Fibroblast of gingiva (primary cell): ENCODE results near the gene ENTPD7.
"Not testable (repeated sequence)": the region's sequence is repeated elsewhere in the genome, so short reads cannot be mapped to it uniquely, and the experiment has no call there.

Source experiments
- DNase-seq: peaks from one replicate; pipeline ENCODE4 v3.0.0-alpha.2; 2011; ENCODE audit warnings: low read depth

ENTPD7 gene

DNA sequence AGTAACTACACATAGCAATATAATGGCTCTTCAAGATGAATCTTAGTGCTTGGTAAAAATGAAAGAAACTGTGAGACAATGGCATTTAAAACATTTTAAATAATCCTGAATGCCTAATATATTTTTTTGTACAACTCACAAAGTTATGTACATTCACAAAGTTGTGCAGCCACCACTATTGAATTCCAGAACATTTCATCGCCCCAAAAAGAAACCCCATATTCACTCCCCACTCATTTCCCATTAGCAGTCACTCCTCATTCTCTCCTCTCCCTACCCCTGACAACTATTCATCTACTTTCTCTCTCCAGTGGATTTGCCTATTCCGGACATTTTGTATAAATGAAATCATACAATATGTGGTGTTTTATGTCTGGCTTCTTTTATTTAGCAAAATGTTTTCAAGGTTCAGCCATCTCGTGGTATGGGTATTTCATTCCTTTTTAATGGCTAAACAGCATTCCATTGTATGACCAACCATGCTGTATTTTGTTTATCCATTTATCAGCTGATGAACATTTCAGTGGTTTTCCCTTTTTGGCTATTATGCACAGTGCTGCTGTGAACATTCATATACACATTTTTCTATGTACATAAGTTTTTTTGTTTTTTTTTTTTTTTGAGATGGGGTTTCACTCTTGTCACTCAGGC, 34.7 kb downstream of the ENTPD7 start:
- peak; percentile 72 for DNase-seq

- DNase-seq = peak; percentile 14
Observed at GRCh38 chr10:99695761-99696160, 36.5 kb downstream of the ENTPD7 start.

DNA sequence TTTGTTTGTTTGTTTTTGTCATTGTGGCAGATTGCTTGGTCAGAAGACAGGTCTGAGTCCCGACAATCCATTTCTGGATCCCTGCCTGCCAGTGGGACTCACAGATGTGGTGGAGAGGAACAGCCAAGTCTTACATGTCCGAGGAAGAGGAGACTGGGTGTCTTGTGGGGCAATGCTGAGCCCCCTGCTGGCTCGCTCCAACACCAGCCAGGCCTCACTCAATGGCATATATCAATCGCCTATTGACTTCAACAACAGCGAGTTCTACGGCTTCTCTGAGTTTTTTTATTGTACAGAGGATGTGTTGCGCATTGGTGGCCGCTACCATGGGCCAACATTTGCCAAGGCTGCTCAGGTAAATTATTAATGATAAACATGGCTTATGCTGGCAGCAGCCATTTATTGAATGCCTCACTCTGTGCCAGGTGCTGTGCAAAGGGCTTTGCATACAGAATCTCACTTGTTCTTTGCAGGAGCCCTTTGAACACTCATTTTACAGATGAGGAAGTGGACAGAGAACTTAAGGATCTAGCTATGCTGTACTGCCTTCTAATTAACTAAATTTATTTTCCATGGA, 39.3 kb downstream of the ENTPD7 start:
- no peak for DNase-seq

DNA sequence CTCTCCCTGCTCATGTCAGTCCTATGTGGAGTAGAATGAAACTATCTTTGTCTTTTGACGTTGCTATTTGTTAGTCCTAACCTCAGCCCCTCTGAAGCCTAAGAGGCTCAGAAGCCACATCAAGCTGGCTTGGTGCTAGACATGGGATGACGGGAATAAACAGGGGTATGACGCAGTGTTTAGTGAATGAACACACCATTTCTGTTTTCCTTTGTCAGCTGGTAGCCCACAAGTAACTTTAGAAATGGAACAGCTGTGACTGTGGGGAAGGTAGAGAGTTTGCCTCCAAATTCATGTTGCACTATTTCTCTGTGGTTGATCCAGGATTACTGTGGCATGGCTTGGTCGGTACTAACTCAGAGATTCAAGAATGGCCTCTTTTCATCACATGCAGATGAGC, 41.3 kb downstream of the ENTPD7 start:
- DNase-seq = no peak

- peak; percentile 50 for DNase-seq
Observed at GRCh38 chr10:99708428-99709012, 49.2 kb downstream of the ENTPD7 start.

DNA sequence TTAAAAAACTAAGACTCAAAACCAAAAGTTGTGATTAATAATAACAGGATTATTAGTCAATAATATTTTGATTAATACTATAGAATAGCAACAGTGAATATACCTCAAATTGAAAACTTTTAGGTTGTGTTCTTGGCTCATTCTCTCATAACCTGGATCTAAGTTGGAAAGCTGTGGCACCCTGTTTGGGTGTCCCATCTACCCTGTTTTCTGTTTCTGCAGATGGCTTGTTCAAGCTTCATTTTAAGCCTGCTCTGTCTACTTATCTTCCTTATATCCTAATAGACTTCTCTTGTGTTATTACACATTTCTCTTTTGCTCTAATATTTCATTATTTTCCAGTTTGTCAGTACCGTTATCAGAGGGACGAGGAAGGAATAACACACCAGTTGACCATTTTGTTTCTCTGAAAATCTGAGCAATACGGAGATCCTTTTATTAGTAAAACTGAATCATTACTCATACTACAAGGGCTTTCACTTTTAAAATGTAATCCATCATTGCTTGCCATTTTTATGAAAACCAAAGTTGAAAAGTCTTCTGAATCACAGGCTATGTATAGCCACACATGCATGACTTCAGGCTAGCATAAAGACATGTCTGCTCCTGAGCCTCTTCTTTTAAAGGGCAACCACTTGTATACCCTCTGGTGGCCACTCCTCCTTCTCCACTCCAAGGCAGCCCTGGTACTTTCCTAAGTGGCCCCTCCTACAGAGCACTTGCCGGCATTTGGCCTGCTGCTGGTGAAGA, 50.3 kb downstream of the ENTPD7 start:
- peak; percentile 18 for DNase-seq

DNA sequence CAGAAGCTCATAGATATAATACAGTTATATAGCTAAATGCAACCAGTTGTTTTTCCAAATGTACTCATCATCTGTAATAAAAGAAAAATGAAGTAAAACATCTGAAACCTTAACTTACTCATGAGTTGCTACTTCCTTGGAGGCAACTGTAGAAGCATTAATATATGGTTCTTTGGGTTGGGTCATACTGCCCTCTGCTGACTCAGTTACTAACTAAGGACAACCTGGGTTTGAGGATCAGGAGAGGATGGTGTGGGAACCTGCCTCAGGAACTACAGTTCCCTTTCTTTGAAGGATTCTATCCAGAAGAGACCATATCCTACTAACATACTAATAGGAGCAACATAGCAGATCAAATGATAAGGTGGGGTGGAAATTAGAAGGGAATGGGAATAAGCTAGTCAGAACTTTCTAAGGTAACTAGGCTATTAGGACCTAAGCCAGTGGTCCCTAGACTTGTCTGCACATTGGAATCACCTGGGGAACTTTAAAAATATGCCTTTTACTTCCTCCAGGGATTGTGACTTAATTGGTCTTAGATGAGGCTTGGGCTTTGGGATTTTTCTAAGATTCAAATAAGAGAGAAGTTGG, 51.9 kb downstream of the ENTPD7 start:
- DNase-seq = peak; percentile 54

GRCh38 chr10:99714446-99714845, 55.1 kb downstream of the ENTPD7 start:
- DNase-seq = no peak

DNA sequence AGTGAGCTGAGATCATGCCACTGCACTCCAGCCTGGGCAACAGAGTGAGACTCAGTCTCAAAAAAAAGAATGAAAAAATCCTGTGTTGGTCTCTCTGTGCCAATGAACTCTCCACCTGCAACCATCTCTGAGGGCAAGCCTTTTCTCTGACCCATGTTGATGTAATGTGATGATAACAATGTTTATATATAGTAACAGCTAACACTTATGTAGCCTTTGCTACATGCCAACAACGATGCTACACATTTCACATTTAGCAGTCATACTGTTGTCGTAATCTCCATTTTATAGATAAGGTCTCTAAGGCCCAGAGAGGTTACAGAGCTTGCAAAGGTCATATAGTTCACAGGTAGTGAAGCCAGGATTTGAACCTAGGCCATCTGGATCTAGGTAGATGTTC, 61.1 kb downstream of the ENTPD7 start:
- DNase-seq = no peak

DNA sequence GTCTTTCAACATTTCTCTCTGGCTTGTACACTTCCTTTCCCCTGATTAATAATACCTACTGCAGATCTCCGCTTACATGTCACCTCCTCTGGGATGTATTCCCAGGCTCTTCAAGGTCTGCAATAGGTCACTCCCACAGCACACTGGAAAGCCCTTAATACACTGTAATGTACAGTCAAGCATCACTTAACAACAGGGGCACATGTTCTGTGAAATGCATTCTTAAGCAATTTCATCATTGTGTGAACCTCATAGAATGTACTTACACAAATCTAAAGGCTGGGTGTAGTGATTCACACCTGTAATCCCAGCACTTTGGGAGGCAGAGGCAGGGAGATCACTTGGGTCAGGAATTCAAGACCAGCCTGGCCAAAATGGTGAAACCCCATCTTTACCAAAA, 70.7 kb downstream of the ENTPD7 start:
- DNase-seq = no peak

DNA sequence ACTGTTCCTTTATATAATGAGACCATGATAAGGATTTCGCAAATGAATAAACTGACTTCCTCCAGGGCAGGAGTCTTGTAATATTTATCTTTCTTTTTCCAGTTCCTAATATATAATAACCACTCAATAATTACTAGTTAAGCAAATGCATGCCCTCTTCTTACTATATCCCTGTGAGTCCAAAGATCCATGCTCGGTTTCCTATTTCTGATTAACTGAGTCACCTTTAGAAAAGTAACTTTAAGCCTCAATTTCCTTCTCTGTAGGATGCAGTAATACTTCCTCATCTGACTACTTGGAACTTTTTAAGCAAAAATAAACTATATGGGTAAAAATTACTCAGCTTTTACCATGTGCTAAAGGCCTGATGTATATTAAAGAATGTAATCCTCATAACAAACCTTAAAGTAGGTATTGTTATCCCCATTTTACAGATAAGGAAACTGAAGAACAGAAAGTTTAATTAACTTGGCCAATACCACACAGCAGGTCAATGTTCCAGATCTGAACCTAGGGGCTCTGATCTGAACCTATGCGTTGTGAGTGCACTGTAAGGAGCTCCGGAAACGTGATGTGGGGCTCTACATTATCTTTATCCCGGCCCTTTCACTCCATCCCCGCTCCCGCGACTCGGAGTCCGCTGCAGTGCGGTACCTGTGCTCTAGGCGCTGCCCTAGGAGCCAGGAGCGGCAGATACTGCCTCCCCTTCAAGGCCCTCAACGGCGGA, 72.2 kb downstream of the ENTPD7 start:
- DNase-seq = no peak

DNA sequence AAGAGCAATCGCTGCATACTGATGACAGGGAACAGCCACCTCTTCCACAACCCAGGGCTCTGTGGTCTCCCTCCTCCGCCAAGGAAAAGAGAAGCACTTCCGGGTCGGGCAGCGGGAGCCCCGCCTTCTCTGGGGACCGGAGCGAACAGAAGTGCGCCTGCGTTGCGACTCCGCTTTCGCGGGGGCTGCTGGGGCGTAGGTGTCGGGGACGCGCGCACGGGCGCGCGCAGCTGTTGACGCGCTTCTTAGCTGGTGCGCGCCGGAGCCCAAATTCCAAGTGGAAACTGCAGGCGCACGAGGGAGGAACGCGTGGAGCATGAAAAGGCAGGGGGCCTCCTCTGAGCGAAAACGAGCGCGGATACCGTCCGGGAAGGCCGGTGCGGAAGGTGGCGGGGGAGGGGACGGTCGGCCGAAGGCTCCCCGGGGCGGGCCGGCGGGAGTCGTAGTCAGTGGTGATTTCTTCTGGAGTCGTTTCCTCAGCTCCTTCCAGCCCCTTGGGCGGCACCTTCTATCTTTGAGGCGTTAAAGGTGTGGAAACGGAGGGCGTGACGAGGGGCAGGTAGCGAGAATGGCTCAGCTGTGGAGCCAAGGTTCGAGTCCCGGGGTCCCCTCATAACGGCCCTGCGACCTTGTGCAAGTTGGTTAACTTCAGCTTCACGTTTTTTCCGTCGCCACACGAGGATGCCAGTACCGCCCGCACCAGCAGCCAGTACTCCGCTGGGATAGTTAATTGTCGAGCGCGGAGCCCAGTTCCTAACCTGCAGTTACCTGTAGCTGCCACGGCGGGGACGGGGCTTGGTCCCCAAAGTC, 72.9 kb downstream of the ENTPD7 start, which contains the start of the genes COX15 and CUTC:
Gene COX15 (minus strand): TSS at position 95 of the 810 bp plus-strand sequence. CDS start 78 bp downstream, at position 17.
Gene CUTC (plus strand): TSS at position 202 of the 810 bp plus-strand sequence. CDS start 115 bp downstream, at position 317.
- peak; percentile 96 for DNase-seq

DNA sequence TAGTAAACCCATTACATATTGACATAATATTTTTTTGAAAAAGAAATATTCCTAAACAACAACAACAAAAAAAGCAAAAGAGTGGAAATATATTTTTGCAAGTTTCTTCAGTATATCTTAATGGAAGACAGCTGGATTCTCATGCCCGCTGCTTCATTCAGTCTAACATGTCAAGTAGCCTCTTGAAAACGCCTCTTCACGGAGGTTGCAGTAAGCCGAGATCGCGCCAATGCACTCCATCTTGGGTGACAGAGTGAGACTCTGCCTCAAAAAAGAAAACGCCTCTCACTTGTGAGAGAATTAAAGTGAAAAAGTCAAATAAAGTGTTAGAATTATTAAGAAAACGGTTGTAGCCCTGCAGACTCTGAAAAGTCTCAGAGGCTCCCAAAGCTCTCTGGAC, 74.1 kb downstream of the ENTPD7 start:
- DNase-seq = peak; percentile 50

- DNase-seq = not testable (repeated sequence)
Observed at GRCh38 chr10:99734111-99734510, 74.8 kb downstream of the ENTPD7 start.

DNA sequence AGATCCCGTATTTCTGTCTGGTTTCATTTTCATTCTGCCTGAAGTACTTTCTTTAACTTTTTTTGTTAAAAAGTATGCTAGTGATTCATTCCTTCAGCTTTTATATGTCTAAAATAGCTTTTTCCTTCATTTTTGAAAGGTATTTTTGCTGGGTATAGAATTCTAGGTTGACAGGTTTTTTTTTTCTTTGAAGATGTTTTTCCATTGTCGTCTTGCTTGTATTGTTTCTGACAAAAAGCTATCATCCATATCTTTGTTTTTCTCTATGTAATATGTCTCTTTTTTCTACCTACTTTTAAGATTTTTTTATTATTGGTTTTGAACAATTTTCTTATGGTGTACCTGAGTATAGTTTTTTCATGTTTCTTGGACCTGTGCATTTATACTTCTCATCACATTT, 81.0 kb downstream of the ENTPD7 start:
- DNase-seq = no peak

DNA sequence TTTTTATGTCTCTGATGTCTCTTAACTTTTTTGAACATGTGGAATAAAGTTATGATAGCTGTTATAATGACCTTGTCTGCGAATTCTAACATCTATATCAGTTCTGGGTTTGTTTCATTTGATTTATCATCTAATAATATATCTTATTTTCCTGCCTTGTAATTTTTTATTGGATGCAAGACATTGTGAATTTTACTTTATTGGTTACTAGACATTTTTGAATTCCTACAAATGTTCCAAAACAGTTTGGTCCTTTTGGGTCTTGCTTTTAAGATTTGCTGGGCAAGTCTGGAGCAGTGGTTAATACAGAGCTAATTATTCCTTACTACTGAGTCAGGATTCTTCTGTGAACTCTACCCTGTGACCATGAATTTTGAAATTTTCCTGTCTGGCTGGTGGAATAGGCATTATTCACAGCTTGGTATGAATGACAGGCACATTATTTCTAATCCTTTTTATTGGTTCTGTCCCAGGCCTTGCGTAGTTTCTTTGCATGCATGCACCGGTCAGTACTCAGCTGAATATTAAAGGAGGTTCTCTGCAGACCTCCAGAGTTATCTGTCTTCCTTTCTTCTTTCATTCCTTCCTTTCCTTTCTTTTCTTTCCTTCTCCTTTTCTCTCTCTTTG, 81.7 kb downstream of the ENTPD7 start:
- peak; percentile 9 for DNase-seq

DNA sequence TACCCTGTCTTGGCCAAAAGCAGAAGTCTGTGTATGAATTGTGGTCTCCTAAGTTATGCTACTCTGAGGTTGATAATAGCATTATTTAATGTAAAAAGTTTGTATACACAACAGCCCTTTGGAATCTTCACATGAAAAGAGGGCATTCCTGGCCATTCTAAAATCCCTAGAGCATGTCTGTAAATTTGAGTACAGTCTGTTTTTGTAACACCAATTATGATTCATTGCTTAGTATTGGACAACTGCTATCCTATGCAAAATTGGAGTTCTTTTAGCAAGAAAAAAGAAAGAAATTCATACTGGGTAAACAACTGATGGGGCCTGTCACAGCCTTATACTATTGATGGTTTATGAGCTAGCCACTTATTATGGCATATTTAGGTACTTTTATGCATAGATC, 82.9 kb downstream of the ENTPD7 start:
- peak; percentile 86 for DNase-seq

DNA sequence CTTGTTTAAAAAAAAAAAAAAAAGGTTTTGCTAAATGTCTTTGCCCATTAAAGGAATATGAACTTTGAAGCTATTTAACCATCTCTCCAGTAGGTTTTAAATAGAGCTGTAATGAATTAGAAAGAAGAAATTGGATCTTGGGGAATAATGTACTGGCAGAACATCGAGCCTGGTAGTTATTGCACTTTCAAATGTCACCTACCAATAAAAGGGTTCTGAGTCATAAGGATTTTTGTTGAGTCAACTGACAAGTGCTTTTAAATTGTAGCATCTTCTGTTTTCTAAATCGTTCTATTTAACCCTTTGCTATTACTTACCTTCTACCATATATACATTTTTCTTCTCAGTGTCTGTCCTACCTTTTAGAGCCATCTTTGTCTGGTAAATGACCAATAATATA, 83.4 kb downstream of the ENTPD7 start:
- peak; percentile 74 for DNase-seq

DNA sequence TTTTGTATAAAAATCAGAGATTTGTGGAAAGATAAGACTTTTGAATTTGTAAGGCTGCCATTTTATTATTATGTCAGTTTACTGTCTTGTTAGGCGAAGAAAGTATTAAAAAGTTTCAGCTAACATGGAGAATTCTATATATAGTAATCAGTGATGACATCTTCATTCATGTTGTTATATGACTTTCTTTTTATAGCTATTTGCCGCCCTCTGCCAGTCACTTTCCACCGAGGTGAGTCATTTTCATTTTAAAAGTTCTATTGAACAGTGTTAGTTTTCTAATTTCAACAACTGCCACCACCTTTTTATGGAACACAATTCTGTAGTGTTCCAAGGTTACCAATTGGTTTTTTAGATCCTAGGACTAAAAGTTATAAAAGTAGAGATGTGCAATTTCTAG, 84.5 kb downstream of the ENTPD7 start:
- no peak for DNase-seq

GRCh38 chr10:99746166-99746565, 86.9 kb downstream of the ENTPD7 start:
- not testable (repeated sequence) for DNase-seq
